Esophagus muscularis mucosa (tissue), 4 donors: ENCODE data around the gene GJD2. TPM values are rescaled to one million over a fixed set of nuclear protein-coding genes. Genes with fewer than 3 reads are reported as not detected.

ENCODE experiments used
- DNase-seq: peaks from one replicate; pipeline ENCODE4 v3.0.0-alpha.2; 2017; ENCODE audit errors: extremely low spot score
- H3K27ac ChIP-seq, 4 donors: fragments of 200-600 bp; sonication (generic); replicated peaks in 1 of 4; 1 replicate in 3 of 4; 2 replicates in 1 of 4; pipeline ENCODE4 v1.5.1; 2016 to 2019; ENCODE audit warnings: mild to moderate bottlenecking in 1 of 4
- H3K27me3 ChIP-seq, 4 donors: fragments of 200-600 bp; sonication (generic); one replicate each; pipeline versions ENCODE4 v1.5.1 to v1.6.0; 2016 to 2019
- H3K36me3 ChIP-seq, 4 donors: fragments of 200-600 bp; sonication (generic); one replicate each; pipeline ENCODE4 v1.5.1; 2016 to 2019
- H3K4me1 ChIP-seq, 4 donors: fragments of 200-600 bp; sonication (generic); one replicate each; pipeline ENCODE4 v1.5.1; 2016 to 2019
- H3K4me3 ChIP-seq, 4 donors: fragments of 200-600 bp; sonication (generic); 1 replicate in 2 of 4; 2 replicates in 2 of 4; pipeline ENCODE4 v1.5.1; 2016 to 2019; ENCODE audit warnings: mild to moderate bottlenecking in 4 of 4, moderate library complexity in 1 of 4
- H3K9me3 ChIP-seq, 4 donors: fragments of 200-600 bp; sonication (generic); 1 replicate in 3 of 4; 2 replicates in 1 of 4; pipeline ENCODE4 v1.5.1; 2016 to 2019
- EP300 ChIP-seq: sonication (generic); formaldehyde crosslinking; IDR thresholded peaks from one replicate; pipeline ENCODE4 v1.6.1; 2017; ENCODE audit warnings: antibody characterized with exemption
- POLR2A ChIP-seq: fragments of 450-650 bp; IDR thresholded peaks from one replicate; pipeline ENCODE4 v1.6.1; 2017; ENCODE audit warnings: antibody characterized with exemption, moderate library complexity, mild to moderate bottlenecking, low read depth
- POLR2AphosphoS5 ChIP-seq, 2 donors: sonication (generic); formaldehyde crosslinking; IDR thresholded peaks; one replicate each; pipeline ENCODE4 v1.6.1; 2017; ENCODE audit warnings: antibody characterized with exemption in 2 of 2
- WGBS: methylation state at CpG from one replicate; pipeline ENCODE4 v1.1.5; 2018; 5-methylcytosine and 5-hydroxymethylcytosine counted together
- intact Hi-C: fragments of 100-400 bp; cut with DNase I; formaldehyde crosslinking; loops from one replicate; pipeline ENCODE4 v1.15.1; 2023
- total RNA-seq, 4 donors: library from RNA; depleted of rRNA; stranded (reverse); fragments of >200 nt; gene quantifications; one replicate each; pipeline versions ENCODE4 v1.1.0 to v1.2.1, GENCODE V29; 2016
- TF ChIP-seq, protein P1 (sequence below), 3 experiments: fragments of 200-600 bp in 2 of 3; fragments of 450-650 bp in 1 of 3; sonication (generic) in 2 of 3; IDR thresholded peaks; one replicate each; pipeline ENCODE4 v1.5.1; 2017 to 2019; ENCODE audit warnings: antibody characterized with exemption in 3 of 3, mild to moderate bottlenecking in 2 of 3, moderate library complexity in 1 of 3

GJD2 gene
- total RNA-seq, 4 donors from 2014 or later = not detected

DNA sequence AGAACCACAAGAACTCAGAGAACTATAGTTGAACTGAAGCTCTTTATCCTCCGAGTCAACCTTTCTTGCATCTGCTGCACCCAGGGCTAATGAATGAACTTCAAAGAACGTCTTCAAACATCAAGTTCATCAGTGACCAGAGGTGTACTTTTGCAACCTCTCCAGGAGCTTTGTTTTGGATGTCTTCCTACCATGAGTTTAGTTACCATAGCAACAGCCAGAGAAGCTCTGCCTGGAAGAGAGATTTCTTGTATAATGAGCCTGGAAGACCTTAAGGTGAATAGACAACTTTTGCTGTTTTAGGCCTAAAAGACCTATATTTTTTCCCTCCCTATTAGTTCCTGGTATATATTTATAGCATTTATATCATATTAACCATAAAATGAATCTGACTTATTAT, 31.4 kb upstream of the GJD2 start:
- Histone ChIP-seq H3K27ac (no peak overlapping the region), H3K4me3 (no peak overlapping the region), H3K4me1 (no peaks in the 10 kb centered on the region), H3K27me3 (no peaks in the 10 kb centered on the region), H3K36me3 (peaks cover 0 to 5% (median 0%) of the 10 kb centered on the region in 4 donors), H3K9me3 (no peaks in the 10 kb centered on the region)
- WGBS = 67% methylated on average over 2 of the region's 2 CpGs
- no peak for TF ChIP-seq EP300
- no peak for TF ChIP-seq POLR2A
- TF ChIP-seq, protein P1, sequence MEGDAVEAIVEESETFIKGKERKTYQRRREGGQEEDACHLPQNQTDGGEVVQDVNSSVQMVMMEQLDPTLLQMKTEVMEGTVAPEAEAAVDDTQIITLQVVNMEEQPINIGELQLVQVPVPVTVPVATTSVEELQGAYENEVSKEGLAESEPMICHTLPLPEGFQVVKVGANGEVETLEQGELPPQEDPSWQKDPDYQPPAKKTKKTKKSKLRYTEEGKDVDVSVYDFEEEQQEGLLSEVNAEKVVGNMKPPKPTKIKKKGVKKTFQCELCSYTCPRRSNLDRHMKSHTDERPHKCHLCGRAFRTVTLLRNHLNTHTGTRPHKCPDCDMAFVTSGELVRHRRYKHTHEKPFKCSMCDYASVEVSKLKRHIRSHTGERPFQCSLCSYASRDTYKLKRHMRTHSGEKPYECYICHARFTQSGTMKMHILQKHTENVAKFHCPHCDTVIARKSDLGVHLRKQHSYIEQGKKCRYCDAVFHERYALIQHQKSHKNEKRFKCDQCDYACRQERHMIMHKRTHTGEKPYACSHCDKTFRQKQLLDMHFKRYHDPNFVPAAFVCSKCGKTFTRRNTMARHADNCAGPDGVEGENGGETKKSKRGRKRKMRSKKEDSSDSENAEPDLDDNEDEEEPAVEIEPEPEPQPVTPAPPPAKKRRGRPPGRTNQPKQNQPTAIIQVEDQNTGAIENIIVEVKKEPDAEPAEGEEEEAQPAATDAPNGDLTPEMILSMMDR (IDR thresholded peaks at IDR 0.05) = no peak
- TF ChIP-seq POLR2AphosphoS5 (IDR thresholded peaks at IDR 0.05) = no peak
- intact Hi-C loops = no loop called here
- no peak for DNase-seq

DNA sequence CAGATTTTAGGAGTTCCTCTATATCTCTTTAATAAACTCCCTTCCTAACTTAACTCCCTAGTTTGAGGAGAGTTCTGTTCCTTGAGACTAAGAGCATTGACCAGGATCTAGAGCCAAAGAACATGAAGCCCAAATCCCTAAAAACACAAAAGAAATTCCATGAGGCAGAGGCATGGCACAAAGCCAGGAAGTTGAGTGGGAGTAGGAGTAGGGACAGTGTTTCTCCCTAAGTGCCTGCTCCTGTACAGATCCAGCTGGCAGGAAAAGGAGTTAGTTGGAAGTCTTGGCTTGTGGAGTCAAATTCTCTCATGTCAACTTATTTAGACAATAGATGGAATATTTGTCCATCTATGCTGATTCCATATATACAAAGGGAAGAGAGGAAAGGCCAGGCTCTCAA, 29.2 kb upstream of the GJD2 start:
- no peaks in the 10 kb centered on the region for H3K4me1 ChIP-seq
- TF ChIP-seq POLR2A (no peak), POLR2AphosphoS5 (IDR thresholded peaks at IDR 0.05) (no peak), EP300 (no peak)
- TF ChIP-seq, protein P1 (IDR thresholded peaks at IDR 0.05) = no peak
- no peak overlapping the region for H3K4me3 ChIP-seq
- intact Hi-C loops = no loop called here
- H3K9me3 ChIP-seq = no peaks in the 10 kb centered on the region
- no peaks in the 10 kb centered on the region for H3K27me3 ChIP-seq
- DNase-seq = no peak
- H3K27ac ChIP-seq = no peak overlapping the region
- H3K36me3 ChIP-seq = no peaks in the 10 kb centered on the region

DNA sequence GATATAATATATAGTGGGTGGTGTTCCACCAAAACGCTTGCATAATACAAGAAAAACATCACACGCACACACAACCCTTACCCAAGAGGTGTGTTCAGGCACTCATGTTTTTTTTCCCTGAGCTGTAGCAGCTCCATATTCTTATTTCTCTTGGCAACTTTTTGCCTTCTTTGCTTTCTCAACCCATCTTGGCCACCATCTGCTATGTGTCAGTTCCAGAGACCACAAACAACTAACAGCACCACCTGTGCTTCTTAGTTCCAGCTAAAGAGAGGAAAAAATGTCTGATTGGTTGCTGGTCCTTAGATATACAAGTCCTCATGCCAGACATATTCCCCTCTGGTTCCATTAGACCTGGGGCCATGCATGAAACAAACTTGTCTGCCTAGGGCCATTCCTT, 28.6 kb upstream of the GJD2 start:
- WGBS = 99% methylated on average over 2 of the region's 2 CpGs

DNA sequence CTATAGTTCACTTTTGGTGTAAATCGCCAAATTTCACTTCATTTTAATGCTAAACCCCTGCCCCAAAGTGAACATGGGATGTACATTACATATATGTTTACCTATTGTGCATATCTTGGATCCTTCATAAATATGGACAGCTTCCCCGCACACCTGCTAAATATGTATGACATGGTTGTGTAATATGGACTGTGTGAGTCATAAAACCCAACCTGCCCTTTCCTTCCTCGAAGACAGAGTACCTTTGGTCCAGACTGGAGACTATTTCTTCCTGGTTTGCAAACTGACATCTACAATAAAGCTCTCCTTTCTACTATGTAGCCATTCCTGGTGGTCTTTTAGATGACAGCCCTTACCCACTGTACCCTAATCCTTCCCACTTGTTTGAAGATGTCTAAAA, 28.1 kb upstream of the GJD2 start:
- intact Hi-C loops = no loop called here
- Histone ChIP-seq H3K4me3 (no peak overlapping the region), H3K4me1 (no peaks in the 10 kb centered on the region), H3K27me3 (no peaks in the 10 kb centered on the region), H3K36me3 (no peaks in the 10 kb centered on the region), H3K27ac (no peak overlapping the region), H3K9me3 (no peaks in the 10 kb centered on the region)
- TF ChIP-seq, protein P1 (IDR thresholded peaks at IDR 0.05) = no peak
- TF ChIP-seq POLR2A = no peak
- no peak for TF ChIP-seq EP300
- no peak for TF ChIP-seq POLR2AphosphoS5 (IDR thresholded peaks at IDR 0.05)
- no peak for DNase-seq
- WGBS = 82% methylated on average over 3 of the region's 3 CpGs

More for the DNA sequence above, 28.6 kb upstream of the GJD2 start:
- DNase-seq = no peak
- intact Hi-C loops = no loop called here
- Histone ChIP-seq H3K4me3 (no peak overlapping the region), H3K4me1 (no peaks in the 10 kb centered on the region), H3K27me3 (no peaks in the 10 kb centered on the region), H3K36me3 (no peaks in the 10 kb centered on the region), H3K27ac (no peak overlapping the region), H3K9me3 (no peaks in the 10 kb centered on the region)
- TF ChIP-seq EP300 = no peak
- TF ChIP-seq, protein P1 (IDR thresholded peaks at IDR 0.05) = no peak
- TF ChIP-seq POLR2AphosphoS5 (IDR thresholded peaks at IDR 0.05) = no peak
- TF ChIP-seq POLR2A = no peak

DNA sequence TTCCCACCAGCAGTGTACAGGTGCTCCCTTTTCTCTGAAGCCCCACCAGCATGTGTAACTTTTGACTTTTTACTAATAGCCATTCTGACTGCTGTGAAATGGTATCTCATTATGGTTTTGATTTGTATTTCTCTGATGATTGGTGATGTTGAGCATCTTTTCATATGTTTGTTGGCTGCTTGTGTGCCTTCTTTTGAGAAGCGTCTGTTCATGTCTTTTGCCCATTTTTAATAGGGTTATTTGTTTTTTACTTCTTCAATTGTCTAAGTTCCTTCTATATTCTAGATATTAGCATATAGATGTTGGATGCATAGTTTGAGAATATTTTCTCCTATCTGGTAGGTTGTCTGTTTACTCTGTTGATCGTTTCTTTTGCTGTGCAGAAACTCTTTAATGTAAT, 25.9 kb upstream of the GJD2 start:
- H3K9me3 ChIP-seq = no peaks in the 10 kb centered on the region
- no peaks in the 10 kb centered on the region for H3K4me1 ChIP-seq
- H3K27me3 ChIP-seq = no peaks in the 10 kb centered on the region
- no peaks in the 10 kb centered on the region for H3K36me3 ChIP-seq
- no peak overlapping the region for H3K4me3 ChIP-seq
- intact Hi-C loops = no loop called here
- 80% methylated on average over 2 of the region's 2 CpGs for WGBS
- no peak overlapping the region for H3K27ac ChIP-seq
- TF ChIP-seq POLR2AphosphoS5 (IDR thresholded peaks at IDR 0.05) (no peak), POLR2A (no peak), EP300 (no peak)
- TF ChIP-seq, protein P1 (IDR thresholded peaks at IDR 0.05) = no peak
- no peak for DNase-seq
